CD14-positive monocyte (primary cell): ENCODE data around the gene STPG2. TPM values are rescaled to one million over a fixed set of nuclear protein-coding genes. Genes with fewer than 3 reads are reported as not detected.

Experiments used
- DNase-seq, 3 donors: peaks; one replicate each; pipeline ENCODE4 v3.0.0-alpha.2; 2011 to 2022
- H2AFZ ChIP-seq: 2 replicates; pipeline ENCODE4 v1.6.0; 2012; ENCODE audit warnings: mild to moderate bottlenecking, low read depth, low read length, inconsistent platforms; ENCODE audit not compliant: insufficient read depth, poor library complexity, severe bottlenecking
- H3K27ac ChIP-seq, 2 donors: 1 replicate in 1 of 2; 2 replicates in 1 of 2; pipeline ENCODE4 v1.5.1; 2012 to 2013; ENCODE audit warnings: low read length in 2 of 2, control low read depth in 1 of 2, inconsistent platforms in 1 of 2, low read depth in 1 of 2, mild to moderate bottlenecking in 1 of 2
- H3K27me3 ChIP-seq, 2 donors: one replicate each; pipeline versions ENCODE4 v1.6.0 to v1.6.1; 2011 to 2013; ENCODE audit warnings: low read length in 2 of 2; ENCODE audit not compliant: control insufficient read depth in 2 of 2, insufficient read depth in 2 of 2
- H3K36me3 ChIP-seq, 2 donors: replicated peaks in 1 of 2; 1 replicate in 1 of 2; 2 replicates in 1 of 2; pipeline versions ENCODE4 v1.5.1 to v1.6.1; 2012 to 2013; ENCODE audit warnings: low read length in 2 of 2, control low read depth in 1 of 2, inconsistent platforms in 1 of 2, mild to moderate bottlenecking in 1 of 2; ENCODE audit not compliant: insufficient read depth in 2 of 2, control insufficient read depth in 1 of 2
- H3K4me1 ChIP-seq, 2 donors: 1 replicate in 1 of 2; 2 replicates in 1 of 2; pipeline versions ENCODE4 v1.5.1 to v1.6.1; 2012 to 2013; ENCODE audit warnings: low read length in 2 of 2, control low read depth in 1 of 2, inconsistent platforms in 1 of 2, mild to moderate bottlenecking in 1 of 2, moderate library complexity in 1 of 2; ENCODE audit not compliant: insufficient read depth in 2 of 2, control insufficient read depth in 1 of 2
- H3K4me2 ChIP-seq: replicated peaks from 2 replicates; pipeline ENCODE3; 2012; ENCODE audit warnings: low read length, moderate library complexity, mild to moderate bottlenecking; ENCODE audit not compliant: poor library complexity, severe bottlenecking; ENCODE audit errors: extremely low read depth
- H3K4me3 ChIP-seq, 3 experiments: fragments of 200-600 bp in 1 of 3; sonication (generic) in 1 of 3; replicated peaks in 1 of 3; 1 replicate in 2 of 3; 2 replicates in 1 of 3; pipeline ENCODE4 v1.5.1; 2011 to 2013; ENCODE audit warnings: low read length in 3 of 3, mild to moderate bottlenecking in 3 of 3, control low read depth in 2 of 3, low read depth in 2 of 3, inconsistent platforms in 1 of 3, moderate library complexity in 1 of 3
- H3K79me2 ChIP-seq: 2 replicates; pipeline ENCODE4 v1.6.0; 2012; ENCODE audit warnings: mild to moderate bottlenecking, control low read depth, inconsistent platforms, low read length, moderate library complexity; ENCODE audit not compliant: insufficient read depth
- H3K9ac ChIP-seq: 2 replicates; pipeline ENCODE4 v1.6.0; 2017; ENCODE audit warnings: low read length, mild to moderate bottlenecking; ENCODE audit not compliant: insufficient read depth, poor library complexity, severe bottlenecking
- H3K9me3 ChIP-seq, 2 donors: replicated peaks in 1 of 2; 1 replicate in 1 of 2; 2 replicates in 1 of 2; pipeline versions ENCODE4 v1.5.1 to v1.6.1; 2012 to 2013; ENCODE audit warnings: low read length in 2 of 2, control low read depth in 1 of 2; ENCODE audit not compliant: control insufficient read depth in 1 of 2, insufficient read depth in 1 of 2
- H4K20me1 ChIP-seq: 2 replicates; pipeline ENCODE4 v1.6.0; 2012; ENCODE audit warnings: mild to moderate bottlenecking, low read length, control low read depth, moderate library complexity; ENCODE audit not compliant: insufficient read depth
- H3K27ac Mint-ChIP-seq, 7 donors: one replicate each; pipeline ENCODE4 v1.8.0; 2020; ENCODE audit warnings: mild to moderate bottlenecking in 7 of 7, mixed read lengths in 7 of 7, moderate library complexity in 6 of 7, inconsistent platforms in 2 of 7
- H3K27me3 Mint-ChIP-seq, 3 donors: one replicate each; pipeline ENCODE4 v1.8.0; 2021 to 2022; ENCODE audit warnings: low read depth in 3 of 3, mild to moderate bottlenecking in 3 of 3, mixed read lengths in 3 of 3, moderate library complexity in 3 of 3, inconsistent platforms in 1 of 3
- H3K36me3 Mint-ChIP-seq, 2 donors: one replicate each; pipeline ENCODE4 v1.8.0; 2020; ENCODE audit warnings: mixed read lengths in 2 of 2, inconsistent platforms in 1 of 2, mild to moderate bottlenecking in 1 of 2
- H3K4me1 Mint-ChIP-seq: one replicate; pipeline ENCODE4 v1.8.0; 2020; ENCODE audit warnings: mild to moderate bottlenecking, mixed read lengths
- H3K4me3 Mint-ChIP-seq, 2 donors: one replicate each; pipeline ENCODE4 v1.8.0; 2020; ENCODE audit warnings: mild to moderate bottlenecking in 2 of 2, mixed read lengths in 2 of 2, moderate library complexity in 1 of 2
- H3K9me3 Mint-ChIP-seq, 7 donors: one replicate each; pipeline ENCODE4 v1.8.0; 2020 to 2022; ENCODE audit warnings: mixed read lengths in 7 of 7, mild to moderate bottlenecking in 6 of 7, moderate library complexity in 6 of 7, inconsistent platforms in 2 of 7
- CTCF ChIP-seq: fragments of 200-600 bp; IDR thresholded peaks from one replicate; pipeline ENCODE4 v1.8.0; 2022; ENCODE audit warnings: antibody characterized with exemption, mild to moderate bottlenecking
- WGBS: methylation state at CpG from one replicate; pipeline ENCODE4 v1.1.5; 2013; ENCODE audit warnings: missing lambda C conversion rate; ENCODE audit not compliant: insufficient coverage; 5-methylcytosine and 5-hydroxymethylcytosine counted together
- intact Hi-C, 2 donors: fragments of 100-400 bp; cut with micrococcal nuclease; formaldehyde crosslinking; loops; one replicate each; pipeline versions ENCODE4 v1.15.0 to v1.15.1; 2023
- polyA plus RNA-seq, 3 donors: library from polyadenylated mRNA; depleted of rRNA in 1 of 3; unstranded in 2 of 3; stranded (reverse) in 1 of 3; fragments of 300-500 nt in 2 of 3; fragments of >200 nt in 1 of 3; fragmentation: Illumina TruSeq in 2 of 3; gene quantifications; 1 replicate in 2 of 3; 2 replicates in 1 of 3; pipeline ENCODE4 v1.2.3, GENCODE V29; 2012 to 2021

Gene STPG2
- polyA plus RNA-seq, 3 donors, result 0.04 TPM; not detected in 2

- no peak overlapping the region for H3K27ac Mint-ChIP-seq
- Histone ChIP-seq H2AFZ (no peak overlapping the region), H3K9me3 (no peaks in the 10 kb centered on the region), H3K79me2 (no peaks in the 10 kb centered on the region), H3K4me3 (no peak overlapping the region), H3K9ac (no peak overlapping the region), H3K36me3 (no peaks in the 10 kb centered on the region), H3K4me2 (no peak overlapping the region), H3K4me1 (no peaks in the 10 kb centered on the region), H3K27me3 (no peaks in the 10 kb centered on the region), H3K27ac (no peak overlapping the region), H4K20me1 (no peaks in the 10 kb centered on the region)
- no CpG with 5 or more reads among the region's 2 CpGs for WGBS
- H3K4me1 Mint-ChIP-seq, result no peaks in the 10 kb centered on the region
- DNase-seq, result no peak
- intact Hi-C loops, result no loop called here
- H3K27me3 Mint-ChIP-seq, result no peaks in the 10 kb centered on the region
- H3K36me3 Mint-ChIP-seq, result no peaks in the 10 kb centered on the region
- TF ChIP-seq CTCF, result no peak
- H3K9me3 Mint-ChIP-seq, result no peaks in the 10 kb centered on the region
- H3K4me3 Mint-ChIP-seq, result no peak overlapping the region
Observed at GRCh38 chr4:98110929-98111328, 32.3 kb downstream of the STPG2 start.

- no peaks in the 10 kb centered on the region for H3K36me3 ChIP-seq
- H2AFZ ChIP-seq, result no peak overlapping the region
- intact Hi-C loops, result no loop called here
- H3K9ac ChIP-seq, result no peak overlapping the region
- no peak overlapping the region for H3K4me3 Mint-ChIP-seq
- no peak for TF ChIP-seq CTCF
- DNase-seq, result no peak
- 98% methylated on average over 5 of the region's 5 CpGs for WGBS
- no peak overlapping the region for H3K4me3 ChIP-seq
- no peak overlapping the region for H3K27ac Mint-ChIP-seq
- no peaks in the 10 kb centered on the region for H3K79me2 ChIP-seq
- no peak overlapping the region for H3K27ac ChIP-seq
- no peaks in the 10 kb centered on the region for H3K4me1 Mint-ChIP-seq
- H3K9me3 ChIP-seq, result no peaks in the 10 kb centered on the region
- H3K4me1 ChIP-seq, result no peaks in the 10 kb centered on the region
- H3K36me3 Mint-ChIP-seq, result no peaks in the 10 kb centered on the region
- H3K9me3 Mint-ChIP-seq, result no peaks in the 10 kb centered on the region
- H3K4me2 ChIP-seq, result no peak overlapping the region
- no peaks in the 10 kb centered on the region for H3K27me3 ChIP-seq
- no peaks in the 10 kb centered on the region for H4K20me1 ChIP-seq
- no peaks in the 10 kb centered on the region for H3K27me3 Mint-ChIP-seq
Observed at GRCh38 chr4:98110214-98110613, 33.1 kb downstream of the STPG2 start.
